Measurements from ENCODE around the gene CLP1. TPM values are rescaled to one million over a fixed set of nuclear protein-coding genes. Genes with fewer than 3 reads are reported as not detected.

Gene CLP1
- total RNA-seq, 1 experiment from 2014 or later: 26.8 TPM

- H3K27ac ChIP-seq (ENCODE audit: low read depth, low read length, poor library complexity, severe bottlenecking): peak overlapping the region; percentile 97
- no peak for DNase-seq (ENCODE audit: low spot score)
- H3K4me1 ChIP-seq (ENCODE audit: insufficient read depth, low read length, poor library complexity, severe bottlenecking): peaks cover 37% of the 10 kb centered on the region
- no peaks in the 10 kb centered on the region for H3K9me3 ChIP-seq (ENCODE audit: low read depth, low read length, poor library complexity, severe bottlenecking)
- H3K36me3 ChIP-seq (ENCODE audit: insufficient read depth, low read length, poor library complexity, severe bottlenecking): peaks cover 9% of the 10 kb centered on the region
- intact Hi-C loops (cut with micrococcal nuclease; ENCODE audit: unreplicated experiment): loop anchor here (10.0 kb wide), 3 partner anchors 145 to 935 kb away; partner anchors contain the start of genes LPXN and ZFP91
- H3K4me3 ChIP-seq (ENCODE audit: low read depth, low read length, poor library complexity, severe bottlenecking): peak overlapping the region; percentile 72
- ChIA-PET POLR2A (ENCODE audit: low non-redundant PET) (interaction anchor here (0.6 to 0.9 kb wide), 4 partner anchors 21 to 74 kb away, joined by 3 to 11 read pairs (median 4); partner anchors contain the start of gene UBE2L6), CTCF (interaction anchor here (0.5 to 2.9 kb wide), 8 partner anchors 8 to 295 kb away, joined by 3 to 50 read pairs (median 3); partner anchors contain the start of gene UBE2L6)
- TF ChIP-seq CTCF (conservative IDR thresholded peaks at IDR 0.05; ENCODE audit: low read depth, low read length): 0 out of 2 replicates have a peak, but pooled peaks have one; percentile 3
- no peak for TF ChIP-seq EZH2 (IDR thresholded peaks at IDR 0.05; ENCODE audit: borderline replicate concordance, low read depth, low read length, poor library complexity, severe bottlenecking)
- BruUV-seq (replicated peaks): no TSS peak
- H3K27me3 ChIP-seq (replicated peaks; ENCODE audit: insufficient read depth, low read depth, low read length, poor library complexity): no peaks in the 10 kb centered on the region
Observed at GRCh38 chr11:57640068-57640800, 17.3 kb upstream of the CLP1 start.

- Histone ChIP-seq H3K36me3 (ENCODE audit: insufficient read depth, low read length, poor library complexity, severe bottlenecking) (peaks cover 9% of the 10 kb centered on the region), H3K27ac (ENCODE audit: low read depth, low read length, poor library complexity, severe bottlenecking) (peak overlapping the region; percentile 97), H3K4me3 (ENCODE audit: low read depth, low read length, poor library complexity, severe bottlenecking) (peak overlapping the region; percentile 5), H3K4me1 (ENCODE audit: insufficient read depth, low read length, poor library complexity, severe bottlenecking) (peaks cover 46% of the 10 kb centered on the region), H3K27me3 (replicated peaks; ENCODE audit: insufficient read depth, low read depth, low read length, poor library complexity) (no peaks in the 10 kb centered on the region), H3K9me3 (ENCODE audit: low read depth, low read length, poor library complexity, severe bottlenecking) (no peaks in the 10 kb centered on the region)
- intact Hi-C loops (cut with micrococcal nuclease; ENCODE audit: unreplicated experiment): loop anchor here (1.0 to 10.0 kb wide), 5 partner anchors 73 to 934 kb away; partner anchors contain the start of genes LPXN and ZFP91
- CTCF ChIA-PET: interaction anchor here (0.5 to 2.9 kb wide), 15 partner anchors 9 to 295 kb away, joined by 3 to 50 read pairs (median 4); partner anchors contain the start of gene UBE2L6
- POLR2A ChIA-PET (ENCODE audit: low non-redundant PET): interaction anchor here (0.6 to 0.9 kb wide), 6 partner anchors 12 to 149 kb away, joined by 3 to 11 read pairs (median 4); partner anchors contain the start of gene UBE2L6
- peak; percentile 85 for DNase-seq (ENCODE audit: low spot score)
- BruUV-seq (replicated peaks): no TSS peak
- TF ChIP-seq CTCF (conservative IDR thresholded peaks at IDR 0.05; ENCODE audit: low read depth, low read length) (peak; percentile 68), EZH2 (IDR thresholded peaks at IDR 0.05; ENCODE audit: borderline replicate concordance, low read depth, low read length, poor library complexity, severe bottlenecking) (no peak)
Observed at GRCh38 chr11:57641011-57641807, 16.4 kb upstream of the CLP1 start.

- H3K4me1 ChIP-seq (ENCODE audit: insufficient read depth, low read length, poor library complexity, severe bottlenecking): peaks cover 64% of the 10 kb centered on the region
- H3K27me3 ChIP-seq (replicated peaks; ENCODE audit: insufficient read depth, low read depth, low read length, poor library complexity): peaks cover 18% of the 10 kb centered on the region
- no peaks in the 10 kb centered on the region for H3K9me3 ChIP-seq (ENCODE audit: low read depth, low read length, poor library complexity, severe bottlenecking)
- no peak overlapping the region for H3K27ac ChIP-seq (ENCODE audit: low read depth, low read length, poor library complexity, severe bottlenecking)
- BruUV-seq (replicated peaks): no TSS peak
- no peak overlapping the region for H3K4me3 ChIP-seq (ENCODE audit: low read depth, low read length, poor library complexity, severe bottlenecking)
- POLR2A ChIA-PET (ENCODE audit: low non-redundant PET): interaction anchor here (0.8 kb wide), 1 partner anchor 117 kb away, joined by 4 read pairs; no protein-coding TSS in a partner anchor
- H3K36me3 ChIP-seq (ENCODE audit: insufficient read depth, low read length, poor library complexity, severe bottlenecking): peaks cover 9% of the 10 kb centered on the region
- CTCF ChIA-PET: interaction anchor here (0.6 to 2.5 kb wide), 4 partner anchors 73 to 186 kb away, joined by 4 to 16 read pairs (median 8); partner anchors contain the start of gene UBE2L6
- intact Hi-C loops (cut with micrococcal nuclease; ENCODE audit: unreplicated experiment): loop anchor here (1.0 to 10.0 kb wide), 4 partner anchors 149 to 931 kb away; partner anchors contain the start of genes LPXN and ZFP91
- DNase-seq (ENCODE audit: low spot score): no peak
- TF ChIP-seq EZH2 (IDR thresholded peaks at IDR 0.05; ENCODE audit: borderline replicate concordance, low read depth, low read length, poor library complexity, severe bottlenecking): no peak
- TF ChIP-seq CTCF (conservative IDR thresholded peaks at IDR 0.05; ENCODE audit: low read depth, low read length): 0 out of 2 replicates have a peak, but pooled peaks have one; percentile 24
Observed at GRCh38 chr11:57643802-57644201, 13.8 kb upstream of the CLP1 start.

All from A673 (cell line).